SKM-1 (cell line): Measurements from ENCODE around the gene SPRR2B.
"Not testable (repeated sequence)": the region's sequence is repeated elsewhere in the genome, so short reads cannot be mapped to it uniquely, and the experiment has no call there.

Experiments
- DNase-seq: peaks from one replicate; lab custom pipeline; 2025; ENCODE audit not compliant: unreplicated experiment; lab: John Stamatoyannopoulos, UW

Gene SPRR2B

DNA sequence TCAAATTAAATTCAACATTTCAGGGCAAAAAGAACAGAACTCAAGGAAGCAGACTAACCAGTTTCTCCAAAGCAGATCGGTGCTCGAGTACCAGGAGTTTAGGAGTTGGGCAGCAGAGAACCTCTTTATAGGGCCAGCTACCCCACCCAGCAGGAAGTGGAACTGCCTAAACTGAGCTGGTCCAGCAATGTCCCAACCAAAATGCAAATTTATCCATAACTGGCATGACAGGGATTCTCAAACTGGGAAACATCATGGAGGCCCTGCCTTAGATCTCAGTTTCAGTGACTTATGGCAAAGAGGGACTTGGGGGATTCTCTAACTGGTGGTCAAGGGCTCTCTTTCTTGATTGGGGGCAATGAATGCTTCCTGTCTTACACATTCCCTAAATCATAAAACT is at the start of gene SPRR2B:
TSS of gene SPRR2B (minus strand) at position 101 of the 400 bp plus-strand sequence. CDS start 772 bp downstream, outside the sequence.
- no peak for DNase-seq

DNA sequence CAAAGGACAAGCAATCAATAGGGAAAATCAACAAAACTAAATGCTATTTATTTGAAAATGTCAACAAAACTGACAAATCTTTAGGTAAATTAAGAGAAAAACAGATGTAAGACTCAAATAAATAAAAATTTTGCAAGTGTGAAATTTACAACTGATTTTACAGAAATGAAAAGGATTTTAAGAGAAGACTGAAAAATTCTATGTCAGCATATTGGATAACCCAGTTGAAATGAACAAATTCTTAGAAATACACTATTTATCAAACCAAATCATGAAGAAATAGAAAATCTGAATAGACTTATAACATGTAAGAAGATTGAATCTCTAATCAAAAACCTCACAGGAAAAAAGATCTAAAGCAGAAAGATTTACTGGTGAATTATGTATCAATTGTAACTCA is 49.5 kb upstream of the SPRR2B start:
- no peak for DNase-seq

DNA sequence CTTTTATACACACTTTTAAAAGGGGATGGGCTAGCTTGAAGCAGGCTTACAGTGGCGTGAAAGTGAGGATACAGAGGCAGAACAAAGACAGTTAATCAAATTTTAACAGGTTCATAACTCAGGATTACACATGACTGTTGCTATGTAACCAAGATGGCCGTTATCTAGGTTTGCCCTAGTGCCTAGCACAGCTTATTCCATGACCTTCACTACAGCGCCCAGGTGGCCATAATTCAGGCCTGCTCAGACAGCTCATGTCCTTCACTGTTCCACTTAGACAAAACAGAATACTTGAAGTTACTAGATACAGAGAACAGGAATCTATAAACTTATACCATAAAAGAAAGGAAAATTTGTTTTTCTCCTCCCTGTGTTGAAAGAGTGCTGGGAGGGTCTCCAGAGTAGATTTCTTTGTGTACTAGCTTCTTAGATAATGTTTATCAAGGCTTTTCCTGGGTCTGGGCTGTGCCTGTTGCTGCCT is 48.1 kb upstream of the SPRR2B start:
- no peak for DNase-seq

DNA sequence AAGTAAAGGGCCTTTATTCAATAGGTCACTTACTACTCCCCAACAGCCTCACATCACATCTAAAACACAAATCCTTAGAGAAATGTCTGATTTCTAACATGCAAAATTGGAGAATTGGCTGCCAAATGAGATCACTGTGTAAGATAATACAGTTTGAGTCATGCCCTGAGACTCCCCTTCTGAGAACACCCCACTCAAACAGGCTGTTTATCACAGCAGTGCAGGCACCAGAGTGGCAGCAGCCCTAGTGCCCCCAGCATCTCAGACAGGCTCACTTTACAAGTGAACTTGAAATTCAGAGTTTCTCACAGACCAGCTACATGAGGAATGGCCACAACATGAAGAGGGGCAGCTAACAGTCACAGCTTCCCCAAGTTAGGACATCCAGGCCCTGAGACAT is 43.9 kb upstream of the SPRR2B start:
- not testable (repeated sequence) for DNase-seq

DNA sequence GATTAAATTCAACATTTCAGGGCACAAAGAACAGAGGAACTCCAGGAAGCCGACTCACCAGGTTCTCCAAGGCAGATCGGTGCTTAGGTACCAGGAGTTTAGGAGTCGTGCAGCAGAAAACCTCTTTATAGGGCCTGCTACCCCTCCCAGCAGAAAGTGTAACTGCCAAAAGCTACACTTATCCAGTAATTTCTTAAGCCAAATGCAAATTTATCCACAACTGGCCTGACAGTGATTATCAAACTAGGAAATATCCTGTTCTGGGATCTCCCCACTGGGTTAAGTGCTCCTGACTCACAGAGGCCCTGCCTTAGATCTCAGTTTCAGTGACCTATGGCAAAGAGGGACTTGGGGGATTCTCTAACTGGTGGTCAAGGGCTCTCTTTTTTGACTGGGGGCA is 42.0 kb upstream of the SPRR2B start, which contains the start of gene SPRR2F:
TSS of gene SPRR2F (minus strand) at position 101 of the 400 bp plus-strand sequence. CDS start 783 bp downstream, outside the sequence.
- DNase-seq: no peak

DNA sequence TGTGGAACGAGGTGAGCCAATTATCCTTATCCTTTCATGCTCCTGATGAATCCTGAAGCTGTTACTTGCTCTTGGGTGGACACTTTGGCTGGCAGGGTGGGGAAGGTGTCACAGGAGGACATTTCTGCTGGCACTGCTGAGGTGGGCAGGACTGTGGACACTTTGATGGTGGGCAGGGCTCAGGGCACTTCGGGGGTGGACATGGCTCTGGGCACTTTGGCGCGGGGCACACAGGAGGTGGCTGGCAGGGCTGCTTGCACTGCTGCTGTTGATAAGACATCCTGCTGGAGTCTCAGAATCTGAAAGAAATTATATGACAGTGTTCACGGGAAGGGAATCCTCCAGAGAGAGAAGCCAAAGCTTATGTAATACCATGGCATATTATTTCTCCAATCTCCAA is 41.0 kb upstream of the SPRR2B start:
- not testable (repeated sequence) for DNase-seq

DNA sequence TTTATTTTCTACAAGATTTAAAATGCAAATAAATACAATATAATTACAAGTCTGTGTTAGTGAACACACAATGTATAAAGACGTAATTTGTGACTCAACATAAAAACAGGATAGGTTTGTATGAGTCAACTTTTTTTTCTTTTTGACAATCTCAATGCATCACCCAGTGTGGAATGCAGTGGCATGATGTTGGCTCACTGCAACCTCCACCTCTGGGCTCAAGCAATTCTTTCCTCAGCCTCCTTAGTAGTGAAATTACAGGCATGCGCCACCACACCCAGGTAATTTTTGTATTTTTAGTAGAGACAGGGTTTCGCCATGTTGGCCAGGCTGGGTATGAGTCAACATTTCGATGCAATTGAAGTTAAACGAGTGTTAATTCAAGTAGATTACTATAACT is 28.8 kb upstream of the SPRR2B start:
- no peak for DNase-seq

DNA sequence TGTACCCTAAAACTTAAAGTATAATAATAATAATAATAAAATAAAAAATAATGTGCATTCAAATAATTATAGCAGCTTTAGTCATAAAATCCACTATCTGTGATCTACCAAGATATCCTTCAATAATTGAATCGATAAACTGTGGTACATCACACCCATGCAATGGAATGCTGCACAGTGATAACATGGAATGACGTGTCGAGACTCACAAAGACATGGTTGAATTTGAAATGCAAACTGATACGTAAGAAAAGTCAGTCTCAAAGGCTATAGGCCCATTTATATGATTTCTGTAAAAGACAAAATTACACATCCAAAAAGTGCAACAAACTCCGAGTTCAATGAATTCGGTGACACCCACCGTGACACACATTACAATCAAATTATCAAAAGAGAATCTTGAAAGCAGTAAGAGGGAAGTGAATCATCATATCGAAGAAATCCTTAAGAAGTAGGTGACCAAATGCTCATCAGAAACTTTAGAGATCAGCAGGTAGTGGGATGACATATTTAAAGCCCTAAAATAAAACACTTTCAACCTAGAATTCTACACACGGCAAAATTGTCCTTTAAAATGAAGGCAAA is 28.1 kb upstream of the SPRR2B start:
- no peak for DNase-seq

DNA sequence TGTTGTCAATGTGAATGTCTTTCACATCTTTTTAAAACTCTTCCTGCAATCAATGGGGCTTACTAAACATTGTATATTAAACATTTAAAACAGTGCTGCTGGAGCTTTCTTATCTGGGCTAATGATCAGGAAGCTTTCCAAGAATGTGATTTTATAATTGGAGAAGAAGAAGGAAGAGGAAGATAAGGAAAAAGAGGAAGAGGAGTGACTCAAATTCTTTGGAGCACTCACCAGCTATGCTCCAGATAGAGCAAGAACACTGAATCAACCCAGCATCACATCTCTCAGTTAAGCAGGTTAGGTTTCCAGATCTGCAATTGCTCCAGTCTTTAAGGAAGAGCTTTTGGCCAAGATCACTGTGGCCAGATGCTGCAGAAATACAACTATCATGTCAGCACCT is 24.4 kb upstream of the SPRR2B start:
- DNase-seq: no peak

DNA sequence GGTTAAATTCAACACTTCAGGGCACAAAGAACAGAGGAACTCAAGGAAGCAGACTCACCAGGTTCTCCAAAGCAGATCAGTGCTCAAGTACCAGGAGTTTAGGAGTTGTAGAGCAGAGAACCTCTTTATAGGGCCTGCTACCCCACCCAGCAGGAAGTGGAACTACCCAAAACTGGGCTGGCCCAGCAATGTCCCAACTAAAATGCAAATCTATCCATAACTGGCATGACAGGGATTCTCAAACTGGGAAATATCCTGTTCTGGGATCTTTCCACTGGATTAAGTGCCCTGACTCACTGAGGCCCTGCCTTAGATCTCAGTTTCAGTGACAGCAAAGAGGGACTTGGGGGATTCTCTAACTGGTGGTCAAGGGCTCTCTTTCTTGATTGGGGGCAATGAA is 23.0 kb upstream of the SPRR2B start, which contains the start of gene SPRR2E:
TSS of gene SPRR2E (minus strand) at position 101 of the 400 bp plus-strand sequence. CDS start 775 bp downstream, outside the sequence.
- DNase-seq: no peak

DNA sequence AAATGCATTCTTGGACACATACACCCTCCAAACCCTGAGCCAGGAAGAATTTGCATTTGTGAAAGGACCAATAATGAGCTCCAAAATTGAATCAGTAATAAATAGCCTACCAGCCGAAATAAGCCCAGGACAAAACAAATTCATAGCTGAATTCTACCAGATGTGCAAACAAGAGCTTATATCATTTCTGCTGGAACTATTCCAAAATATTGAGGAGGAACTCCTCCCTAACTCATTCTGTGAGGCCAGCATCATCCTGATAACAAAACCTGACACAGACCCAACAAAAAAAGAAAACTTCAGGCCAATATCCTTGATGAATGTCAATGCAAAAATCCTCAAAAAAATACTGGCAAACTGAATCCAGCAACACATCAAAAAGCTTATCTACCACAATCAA is 16.2 kb upstream of the SPRR2B start:
- DNase-seq: no peak

DNA sequence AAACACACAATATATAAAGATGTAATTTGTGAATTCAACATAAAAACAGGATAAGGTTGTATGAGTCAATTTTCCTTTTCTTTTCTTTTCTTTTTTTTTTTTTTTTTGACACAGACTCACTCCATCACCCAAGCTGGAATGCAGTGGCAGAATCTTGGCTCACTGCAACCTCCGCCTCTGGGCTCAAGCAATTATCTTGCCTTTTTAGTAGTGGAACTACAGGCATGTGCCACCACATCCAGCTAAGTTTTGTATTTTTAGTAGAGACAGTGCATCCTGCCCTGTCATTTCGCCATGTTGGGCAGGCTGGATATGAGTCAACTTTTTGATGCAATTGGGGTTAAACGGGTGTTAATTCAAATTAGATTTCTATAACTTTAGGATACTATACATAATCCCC is 10.3 kb upstream of the SPRR2B start:
- no peak for DNase-seq

DNA sequence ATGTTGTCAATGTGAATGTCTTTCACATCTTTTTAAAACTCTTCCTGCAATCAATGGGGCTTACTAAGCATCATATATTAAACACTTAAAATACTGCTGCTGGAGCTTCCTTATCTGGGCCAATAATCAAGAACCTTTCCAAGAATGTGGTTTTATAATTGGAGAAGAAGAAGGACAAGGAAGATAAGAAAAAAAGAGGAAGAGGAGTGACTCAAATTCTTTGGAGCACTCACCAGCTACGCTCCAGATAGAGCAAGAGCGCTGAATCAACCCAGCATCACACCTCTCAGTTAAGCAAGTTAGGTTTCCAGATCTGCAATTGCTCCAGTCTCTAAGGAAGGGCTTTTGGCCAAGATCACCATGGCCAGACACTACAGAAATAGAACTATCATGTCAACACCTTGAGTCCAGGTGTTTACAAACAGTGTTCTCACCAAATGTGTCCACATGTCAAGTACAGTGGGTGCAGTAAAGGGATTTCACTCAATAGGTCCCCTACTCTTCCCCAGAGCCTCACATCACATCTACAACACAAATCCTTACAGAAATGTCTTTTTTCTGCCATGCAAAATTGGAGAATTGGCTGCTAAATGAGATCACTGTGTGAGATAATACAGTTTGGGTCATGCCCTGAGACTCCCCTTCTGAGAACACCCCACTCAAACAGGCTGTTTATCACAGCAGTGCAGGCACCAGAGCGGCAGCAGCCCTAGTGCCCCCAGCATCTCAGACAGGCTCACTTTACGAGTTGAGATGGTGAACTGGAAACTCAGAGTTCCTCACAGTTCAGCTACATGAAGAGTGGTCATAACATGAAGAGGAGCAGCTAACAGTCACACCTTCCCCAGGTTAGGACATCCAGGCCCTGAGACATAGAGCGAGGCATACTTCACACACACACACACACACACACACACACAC is 1.7 kb upstream of the SPRR2B start:
- DNase-seq: no peak

DNA sequence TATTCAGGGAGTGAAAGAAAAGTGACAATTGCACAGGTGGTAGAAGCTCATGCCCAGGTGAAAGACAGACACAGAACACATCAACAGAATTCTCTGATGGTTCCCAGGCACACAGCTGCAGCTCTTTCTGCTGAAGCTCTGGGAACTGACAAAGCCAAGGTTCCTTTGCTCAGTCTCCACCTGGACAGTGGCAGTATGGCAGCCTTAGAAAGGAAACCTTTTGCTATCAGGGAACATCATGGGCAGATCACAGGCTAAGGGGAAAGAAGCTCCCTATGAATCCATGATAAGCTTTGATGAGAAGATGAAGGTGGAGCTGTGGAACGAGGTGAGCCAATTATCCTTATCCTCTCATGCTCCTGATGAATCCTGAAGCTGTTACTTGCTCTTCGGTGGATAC is 1.2 kb downstream of the SPRR2B start:
- no peak for DNase-seq

DNA sequence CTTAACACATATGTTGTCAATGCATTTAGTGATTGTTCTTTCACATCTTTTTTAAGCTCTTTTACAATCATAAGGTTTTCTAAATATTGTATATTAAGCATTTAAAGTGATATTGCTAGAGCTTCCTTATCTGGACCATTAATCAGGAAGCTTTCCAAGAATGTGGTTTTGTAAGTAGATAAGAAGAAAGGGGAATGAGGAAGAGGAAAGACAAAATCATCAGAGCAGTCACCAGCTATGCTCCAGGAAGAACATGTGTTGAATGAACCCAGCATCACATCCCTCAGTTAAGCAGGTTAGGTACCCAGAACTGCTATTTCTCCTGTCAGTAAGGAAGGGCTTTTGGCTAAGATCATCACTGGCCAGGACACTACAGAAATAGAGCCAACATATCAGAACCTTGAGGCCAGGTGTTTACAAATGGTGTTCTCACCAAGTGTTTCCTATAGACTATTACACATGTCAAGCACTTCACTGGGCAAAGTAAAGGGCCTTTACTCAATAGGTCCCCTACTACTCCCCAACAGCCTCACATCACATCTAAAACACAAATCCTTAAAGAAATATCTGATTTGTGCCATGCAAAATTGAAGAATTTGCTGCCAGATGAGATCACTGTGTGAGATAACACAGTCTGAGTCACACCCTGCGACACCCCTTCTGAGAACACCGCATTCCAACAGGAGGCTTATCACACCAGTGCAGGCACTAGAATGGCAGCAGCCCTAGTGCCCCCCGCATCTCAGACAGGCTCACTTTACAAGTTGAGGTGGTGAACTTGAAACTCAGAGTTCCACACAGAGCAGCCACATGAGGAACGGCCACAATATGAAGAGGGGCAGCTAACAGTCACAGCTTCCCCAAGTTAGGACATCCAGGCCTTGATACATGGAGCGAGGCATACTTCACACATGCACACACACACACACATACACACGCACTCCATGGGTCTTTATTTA is 12.3 kb downstream of the SPRR2B start:
- no peak for DNase-seq

DNA sequence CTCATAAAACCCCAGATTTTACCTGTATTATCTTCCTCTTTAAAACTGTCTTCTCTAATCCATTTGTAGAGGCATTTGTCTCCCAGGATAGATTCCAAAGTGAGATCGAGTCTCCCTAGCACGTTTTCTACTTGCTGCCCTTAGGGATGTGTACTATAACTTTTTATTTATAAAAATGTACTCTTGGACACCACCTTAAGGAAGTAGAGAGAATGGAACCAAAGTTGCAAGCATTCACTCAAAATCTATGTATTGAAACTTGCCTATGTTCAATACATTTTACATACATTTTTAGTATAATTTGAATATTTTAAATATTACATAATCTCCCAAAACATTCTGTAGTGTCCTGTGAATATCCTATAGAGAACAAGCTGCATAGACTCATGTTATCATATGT is 13.3 kb downstream of the SPRR2B start:
- DNase-seq: no peak

DNA sequence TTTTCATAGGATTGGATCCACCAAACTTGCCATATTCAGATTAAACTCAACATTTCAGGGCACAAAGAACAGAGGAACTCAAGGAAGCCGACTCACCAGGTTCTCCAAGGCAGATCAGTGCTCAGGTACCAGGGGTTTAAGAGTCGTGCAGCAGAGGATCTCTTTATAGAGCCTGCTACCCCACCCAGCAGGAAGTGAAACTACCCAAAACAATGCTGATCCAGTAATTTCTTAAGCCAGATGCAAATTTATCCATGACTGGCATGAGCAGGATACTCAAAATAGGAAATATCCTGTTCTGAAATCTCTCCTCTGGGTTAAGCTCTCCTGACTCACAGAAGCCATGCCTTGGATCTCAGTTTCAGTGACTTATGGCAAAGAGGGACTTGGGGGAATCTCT is 14.0 kb downstream of the SPRR2B start, which contains the start of gene SPRR2A:
TSS of gene SPRR2A (minus strand) at position 138 of the 400 bp plus-strand sequence. CDS start 777 bp downstream, outside the sequence.
- no peak for DNase-seq

DNA sequence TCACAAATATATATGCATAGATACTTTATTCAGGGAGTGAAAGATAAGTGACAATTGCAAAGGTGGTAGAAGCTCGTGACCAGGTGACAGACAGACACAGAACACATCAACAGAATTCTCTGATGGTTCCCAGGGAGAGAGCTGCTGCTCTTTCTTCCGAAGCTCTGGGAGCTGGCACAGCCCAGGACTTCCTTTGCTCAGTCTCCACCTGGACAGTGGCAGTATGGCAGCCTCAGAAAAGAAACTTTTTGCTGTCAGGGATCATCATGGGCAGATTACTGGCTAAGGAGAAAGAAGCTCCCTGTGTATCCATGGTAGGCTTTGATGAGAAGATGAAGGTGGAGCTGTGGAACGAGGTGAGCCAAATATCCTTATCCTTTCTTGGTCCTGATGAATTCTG is 15.3 kb downstream of the SPRR2B start:
- DNase-seq: not testable (repeated sequence)

DNA sequence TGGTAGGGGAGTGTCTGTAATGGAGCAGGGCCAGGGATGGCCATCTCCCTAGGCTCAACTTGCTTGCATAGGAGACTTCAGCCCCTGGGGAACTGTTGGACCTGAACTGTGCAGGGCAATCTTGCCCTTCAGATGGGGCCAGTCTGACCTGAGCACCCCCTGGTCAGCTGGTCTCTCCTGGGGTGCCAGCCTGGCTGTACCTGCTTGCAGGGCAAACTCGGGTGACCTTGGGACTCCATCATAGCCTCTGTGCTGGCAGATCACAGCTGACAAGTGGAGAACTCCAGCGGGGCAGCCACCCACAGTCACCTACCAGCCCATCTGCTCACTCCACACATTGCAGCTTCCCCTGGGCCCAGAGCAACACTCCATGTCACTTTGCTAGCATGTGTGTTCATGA is 22.2 kb downstream of the SPRR2B start:
- no peak for DNase-seq

DNA sequence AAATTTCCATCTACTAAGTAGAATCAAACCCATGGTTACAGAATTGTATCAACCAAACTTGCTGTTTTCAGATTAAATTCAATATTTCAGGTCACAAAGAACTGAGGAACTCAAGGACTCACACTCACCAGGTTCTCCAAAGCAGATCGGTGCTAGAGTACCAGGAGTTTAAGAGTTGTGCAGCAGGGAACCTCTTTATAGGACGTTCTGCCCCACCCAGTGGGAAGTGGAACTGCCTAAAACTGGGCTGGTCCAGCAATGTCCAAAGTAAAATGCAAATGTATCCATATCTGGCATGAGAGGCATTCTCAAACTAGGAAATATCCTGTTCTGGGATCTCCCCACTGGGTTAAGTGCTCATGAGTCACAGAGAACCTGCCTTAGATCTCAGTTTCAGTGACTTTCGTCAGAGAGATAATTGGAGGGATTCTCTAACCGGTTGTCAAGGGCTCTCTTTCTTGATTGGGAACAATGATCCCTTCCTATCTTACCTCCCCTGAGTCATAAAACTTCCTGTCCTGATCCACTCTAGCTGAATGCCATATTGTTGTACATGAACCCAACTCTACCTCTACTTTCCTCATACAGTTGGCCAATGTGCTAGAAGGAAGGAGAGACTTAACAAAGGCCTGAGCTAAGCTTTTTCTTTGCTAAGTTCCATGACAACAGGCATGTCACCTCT is 30.3 kb downstream of the SPRR2B start, which contains the start of gene SPRR2D:
TSS of gene SPRR2D (minus strand) at position 171 of the 682 bp plus-strand sequence. CDS start 774 bp downstream, outside the sequence.
- no peak for DNase-seq
